CMK (cell line): ENCODE results near the gene CCNDBP1.
"Not testable (repeated sequence)": the region's sequence is repeated elsewhere in the genome, so short reads cannot be mapped to it uniquely, and the experiment has no call there.

Experiments used
- DNase-seq: peaks from one replicate; pipeline ENCODE4 v3.0.0-alpha.2; 2010; ENCODE audit warnings: low read depth

The CCNDBP1 gene

GRCh38 chr15:43194795-43195194 is 9.6 kb downstream of the CCNDBP1 start:
- DNase-seq: no peak

DNA sequence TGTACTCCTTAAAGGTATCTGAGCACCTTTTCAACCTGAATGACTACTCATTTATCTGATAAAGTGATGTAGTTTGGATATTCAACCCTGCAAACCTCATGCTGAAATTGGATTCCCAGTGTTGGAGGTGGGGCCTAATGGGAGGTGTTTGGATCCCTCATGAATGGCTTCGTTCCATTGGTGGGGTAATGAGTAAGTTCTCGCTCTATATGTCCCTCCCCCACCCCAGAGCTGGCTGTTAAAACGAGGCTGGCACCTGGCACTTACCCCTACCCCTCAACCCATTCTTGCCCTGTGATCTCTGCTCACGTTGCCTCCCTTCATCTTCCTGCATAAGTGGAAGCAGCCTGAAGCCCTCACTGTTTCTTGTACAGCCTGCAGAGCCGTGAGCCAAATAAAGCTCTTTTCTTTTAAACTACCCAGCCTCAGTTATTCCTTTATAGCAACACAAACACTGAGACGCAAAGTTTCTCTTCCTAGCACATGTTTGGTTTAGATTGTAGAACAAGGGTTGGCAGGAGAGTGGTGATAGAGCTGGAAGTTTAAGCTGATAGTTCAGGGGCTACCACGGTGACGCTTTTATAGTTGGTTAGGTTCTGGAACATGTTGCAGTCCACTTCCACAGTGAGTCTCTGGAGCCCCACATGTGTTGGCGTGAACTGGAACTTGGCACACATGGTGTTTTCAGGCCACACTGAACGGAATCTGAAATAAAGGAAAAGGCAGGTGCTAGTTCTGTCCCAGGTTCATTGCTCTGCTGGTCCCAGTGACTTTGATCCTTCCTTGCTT is 11.8 kb downstream of the CCNDBP1 start:
- no peak for DNase-seq

DNA sequence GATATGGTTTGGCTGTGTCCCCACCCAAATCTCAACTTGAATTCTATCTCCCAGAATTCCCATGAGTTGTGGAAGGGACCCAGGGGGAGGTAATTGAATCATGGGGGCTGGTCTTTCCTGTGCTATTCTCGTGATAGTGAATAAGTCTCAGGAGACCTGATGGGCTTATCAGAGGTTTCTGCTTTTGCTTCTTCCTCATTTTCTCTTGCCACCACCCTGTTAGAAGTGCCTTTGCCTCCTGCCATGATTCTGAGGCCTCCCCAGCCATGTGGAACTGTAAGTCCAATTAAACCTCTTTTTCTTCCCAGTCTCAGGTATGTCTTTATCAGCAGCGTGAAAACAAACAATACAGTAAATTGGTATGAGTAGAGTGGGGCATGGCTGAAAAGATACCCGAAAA is 12.6 kb downstream of the CCNDBP1 start:
- DNase-seq: not testable (repeated sequence)

GRCh38 chr15:43198556-43198955 is 13.4 kb downstream of the CCNDBP1 start:
- not testable (repeated sequence) for DNase-seq

DNA sequence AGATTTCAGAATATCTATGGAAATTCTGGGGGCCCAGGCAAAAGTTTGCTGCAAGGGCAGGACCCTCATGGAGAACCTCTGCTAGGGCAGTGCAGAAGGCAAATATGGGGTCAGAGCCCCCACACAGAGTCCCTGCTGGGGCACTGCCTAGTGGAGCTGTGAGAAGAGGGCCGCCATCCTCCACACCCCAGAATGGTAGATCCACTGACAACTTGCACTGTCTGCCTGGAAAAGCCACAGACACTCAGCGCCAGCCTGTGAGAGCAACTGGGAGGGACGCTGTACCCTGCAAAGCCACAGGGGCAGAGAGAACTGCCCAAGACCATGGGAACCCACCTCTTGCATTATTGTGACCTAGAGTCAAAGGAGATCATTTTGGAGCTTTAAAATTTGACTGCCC is 13.8 kb downstream of the CCNDBP1 start:
- no peak for DNase-seq

GRCh38 chr15:43199945-43200488 is 14.8 kb downstream of the CCNDBP1 start:
- DNase-seq: no peak

GRCh38 chr15:43204016-43204901 is 19.1 kb downstream of the CCNDBP1 start:
- DNase-seq: no peak

GRCh38 chr15:43206054-43206453 is 20.9 kb downstream of the CCNDBP1 start:
- no peak for DNase-seq

GRCh38 chr15:43207024-43207423 is 21.8 kb downstream of the CCNDBP1 start:
- no peak for DNase-seq

DNA sequence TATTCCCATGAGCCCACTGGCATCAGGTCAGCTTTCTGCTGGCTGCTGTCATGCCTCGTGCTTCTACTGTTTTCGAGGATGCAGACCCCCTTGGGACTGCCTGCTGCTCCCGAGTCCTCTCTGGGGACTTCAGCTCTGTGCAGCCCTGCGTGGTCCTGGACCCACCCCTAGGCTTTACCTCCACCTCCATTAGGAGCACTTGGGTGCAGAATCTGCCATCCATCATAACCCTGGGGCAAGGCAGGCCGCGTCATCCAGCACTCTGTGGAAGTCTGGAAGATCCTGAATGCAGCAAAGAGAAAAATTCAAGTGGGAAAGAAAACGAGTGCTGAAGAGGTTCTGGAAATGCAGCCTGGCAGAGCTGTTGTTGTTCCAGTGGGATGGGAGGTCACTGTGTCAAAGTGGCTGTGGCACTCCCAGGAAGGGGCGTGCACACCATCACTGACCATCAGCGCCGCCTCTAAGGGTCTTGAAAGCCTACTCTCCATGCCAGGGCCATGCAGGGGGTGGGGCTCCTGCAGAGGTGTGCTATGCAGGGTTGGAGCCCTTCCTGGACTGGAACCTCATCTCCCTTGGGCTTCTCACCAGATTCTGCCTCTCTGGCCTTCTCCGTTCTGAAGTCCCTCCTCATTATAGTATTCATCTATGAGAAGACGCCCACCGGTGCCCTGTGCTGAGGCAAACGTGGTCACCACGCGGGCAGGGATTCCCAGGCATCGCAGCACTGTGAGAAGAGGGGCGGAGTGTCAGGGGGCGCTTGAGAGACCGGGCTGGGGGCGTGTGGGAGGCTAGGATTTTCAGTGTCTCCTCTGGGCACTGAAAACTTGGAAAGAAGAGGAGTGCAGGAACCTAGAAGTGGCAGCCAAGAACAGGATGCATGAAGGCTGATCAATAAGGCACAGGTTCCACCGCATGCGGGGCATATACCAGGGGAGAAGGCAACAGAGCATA is 23.1 kb downstream of the CCNDBP1 start:
- DNase-seq: no peak

GRCh38 chr15:43209059-43209824 is 24.0 kb downstream of the CCNDBP1 start:
- DNase-seq: no peak

- no peak for DNase-seq
Observed at GRCh38 chr15:43210172-43210745, 25.1 kb downstream of the CCNDBP1 start.

DNA sequence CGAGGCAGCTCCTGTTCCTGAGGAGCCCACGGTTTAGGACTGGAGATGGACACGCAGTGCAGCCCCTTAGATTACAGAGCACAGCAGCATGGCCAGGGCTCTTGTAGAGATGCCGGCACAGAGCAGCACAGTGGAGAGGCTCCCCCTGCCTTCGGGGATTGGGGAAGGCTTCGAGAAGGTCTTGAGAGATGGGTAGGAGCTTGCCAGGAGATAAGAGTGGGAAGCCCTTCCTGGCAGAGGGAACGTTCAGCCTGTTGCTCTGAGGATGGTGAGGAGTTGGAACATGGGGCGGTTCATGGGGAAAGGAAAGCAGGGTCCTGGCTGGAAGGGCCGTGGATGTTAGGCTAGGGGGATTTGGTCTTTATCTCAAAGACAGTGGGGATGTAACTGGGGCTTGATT is 25.6 kb downstream of the CCNDBP1 start:
- no peak for DNase-seq

GRCh38 chr15:43211224-43211735 is 26.1 kb downstream of the CCNDBP1 start:
- no peak for DNase-seq

- DNase-seq: no peak
Observed at GRCh38 chr15:43212299-43212698, 27.1 kb downstream of the CCNDBP1 start.

- DNase-seq: no peak
Observed at GRCh38 chr15:43212951-43213350, 27.7 kb downstream of the CCNDBP1 start.

GRCh38 chr15:43213466-43213865 is 28.3 kb downstream of the CCNDBP1 start:
- no peak for DNase-seq

- DNase-seq: no peak
Observed at GRCh38 chr15:43214169-43214568, 29.0 kb downstream of the CCNDBP1 start.

DNA sequence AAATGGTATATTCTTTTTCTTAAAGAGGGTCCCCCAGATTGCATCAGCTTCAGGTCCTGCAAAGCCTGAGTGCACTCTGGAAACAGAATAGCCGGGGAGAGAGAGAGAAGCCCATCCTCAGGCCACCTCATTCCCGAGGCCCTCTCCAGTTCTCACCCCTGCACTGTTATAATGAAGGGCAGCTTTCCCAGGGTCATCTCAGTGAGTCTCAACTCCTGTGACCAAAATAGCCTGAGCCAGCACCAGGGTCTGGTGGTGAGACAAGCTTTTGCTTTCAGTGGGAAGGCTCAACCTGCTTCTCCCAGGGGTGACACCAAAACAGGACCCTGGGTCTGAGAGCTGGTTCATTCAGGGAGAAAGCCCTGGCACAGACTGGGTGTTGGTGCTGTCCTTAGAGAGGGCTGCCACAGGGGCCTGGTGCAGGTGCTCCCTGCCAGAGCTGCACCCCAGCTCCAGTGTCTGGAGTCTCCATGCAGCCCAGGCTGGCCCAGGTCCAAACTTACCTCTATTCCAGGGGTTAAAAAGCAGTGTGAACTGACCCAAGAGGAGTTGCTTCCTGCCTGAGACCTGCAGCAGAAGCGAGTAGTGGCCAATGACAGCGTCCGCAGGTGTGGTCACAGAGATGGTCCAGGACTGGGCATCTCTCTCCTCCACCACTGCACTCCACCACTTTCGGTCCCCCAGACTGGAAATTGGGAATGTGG is 29.5 kb downstream of the CCNDBP1 start:
- no peak for DNase-seq

- DNase-seq: no peak
Observed at GRCh38 chr15:43215961-43216360, 30.8 kb downstream of the CCNDBP1 start.
